Endothelial cell of umbilical vein (primary cell): ENCODE measurements around the gene PTPN9.

ENCODE experiments used
- EZH2 ChIP-seq: IDR thresholded peaks from 2 replicates; pipeline ENCODE4 v1.6.1; 2012; ENCODE audit warnings: borderline replicate concordance, low read depth, mild to moderate bottlenecking, moderate library complexity, low read length, inconsistent platforms; ENCODE audit not compliant: severe bottlenecking
- FOS ChIP-seq: IDR thresholded peaks from 2 replicates; pipeline ENCODE4 v1.6.1; 2011; ENCODE audit warnings: mild to moderate bottlenecking, low read length, moderate library complexity, borderline replicate concordance; ENCODE audit not compliant: insufficient read depth
- GATA2 ChIP-seq: IDR thresholded peaks from 2 replicates; pipeline ENCODE4 v1.7.0; 2011; ENCODE audit warnings: low read depth, mild to moderate bottlenecking, moderate library complexity, mixed read lengths, low read length; ENCODE audit not compliant: insufficient read length, insufficient read depth
- JUN ChIP-seq: IDR thresholded peaks from 2 replicates; pipeline ENCODE4 v1.6.1; 2011; ENCODE audit warnings: borderline replicate concordance, low read depth; ENCODE audit not compliant: insufficient read length, insufficient read depth
- MYC ChIP-seq: IDR thresholded peaks from one replicate; pipeline ENCODE4 v1.6.1; 2011; ENCODE audit warnings: mild to moderate bottlenecking, low read depth, low read length
- POLR2A ChIP-seq: IDR thresholded peaks from 2 replicates; pipeline ENCODE4 v1.6.1; 2012; ENCODE audit warnings: low read depth, mild to moderate bottlenecking, control low read depth, low read length
- POLR2AphosphoS5 ChIP-seq: IDR thresholded peaks from 2 replicates; pipeline ENCODE4 v1.6.1; 2012; ENCODE audit warnings: low read depth, mild to moderate bottlenecking, control low read depth, low read length, moderate library complexity; ENCODE audit not compliant: insufficient read depth
- TF ChIP-seq, protein P1 (sequence below), 2 donors: IDR thresholded peaks; 1 replicate in 1 of 2; 2 replicates in 1 of 2; pipeline ENCODE4 v1.5.1; 2011; ENCODE audit warnings: low read length in 2 of 2, mild to moderate bottlenecking in 2 of 2, moderate library complexity in 2 of 2, control low read depth in 1 of 2, inconsistent platforms in 1 of 2, low read depth in 1 of 2; ENCODE audit not compliant: insufficient read depth in 1 of 2; ENCODE audit errors: extremely low read depth in 1 of 2
- TF ChIP-seq, protein P2 (sequence below): IDR thresholded peaks from 2 replicates; pipeline ENCODE4 v1.6.1; 2011; ENCODE audit not compliant: insufficient read depth, insufficient read length

DNA sequence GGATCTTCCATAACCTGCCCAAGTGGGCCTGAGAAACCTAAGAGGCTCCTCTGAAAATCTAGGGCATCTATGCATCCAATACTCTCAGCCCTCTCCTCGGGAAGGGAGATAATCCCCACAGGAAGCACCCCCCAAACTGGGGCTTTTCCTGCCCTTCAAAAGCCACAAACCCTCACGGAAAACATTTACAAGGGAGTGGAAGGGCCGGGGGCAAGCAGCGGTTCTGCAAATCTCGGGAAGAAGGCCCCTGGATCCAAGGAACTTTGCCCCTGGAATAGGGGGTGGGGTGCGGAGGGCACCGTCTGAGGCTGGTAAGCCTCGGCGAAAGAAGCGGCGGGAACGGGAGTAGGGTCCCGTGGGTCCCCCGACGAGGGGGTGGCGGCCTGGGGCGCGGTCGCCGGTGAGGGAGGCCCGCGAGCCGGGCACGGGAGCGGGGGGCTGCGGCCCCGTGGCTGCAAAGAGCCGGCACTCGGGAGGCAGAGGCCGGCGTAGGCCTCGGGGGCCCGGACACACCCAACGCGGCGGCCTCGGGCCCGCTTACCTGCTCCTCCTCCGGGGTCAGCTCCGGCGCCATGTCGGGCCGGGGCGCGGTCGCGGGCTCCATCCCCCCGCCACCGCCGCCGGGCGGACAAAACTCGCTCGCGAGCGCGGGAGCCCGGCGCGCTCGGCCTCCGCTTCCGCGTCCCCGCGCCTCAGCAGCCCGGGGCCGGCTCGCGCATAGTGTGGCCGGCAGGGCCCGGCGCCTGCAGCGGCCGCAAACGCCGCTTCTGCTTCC is 755 bp downstream of the PTPN9 start:
- TF ChIP-seq, protein P1, sequence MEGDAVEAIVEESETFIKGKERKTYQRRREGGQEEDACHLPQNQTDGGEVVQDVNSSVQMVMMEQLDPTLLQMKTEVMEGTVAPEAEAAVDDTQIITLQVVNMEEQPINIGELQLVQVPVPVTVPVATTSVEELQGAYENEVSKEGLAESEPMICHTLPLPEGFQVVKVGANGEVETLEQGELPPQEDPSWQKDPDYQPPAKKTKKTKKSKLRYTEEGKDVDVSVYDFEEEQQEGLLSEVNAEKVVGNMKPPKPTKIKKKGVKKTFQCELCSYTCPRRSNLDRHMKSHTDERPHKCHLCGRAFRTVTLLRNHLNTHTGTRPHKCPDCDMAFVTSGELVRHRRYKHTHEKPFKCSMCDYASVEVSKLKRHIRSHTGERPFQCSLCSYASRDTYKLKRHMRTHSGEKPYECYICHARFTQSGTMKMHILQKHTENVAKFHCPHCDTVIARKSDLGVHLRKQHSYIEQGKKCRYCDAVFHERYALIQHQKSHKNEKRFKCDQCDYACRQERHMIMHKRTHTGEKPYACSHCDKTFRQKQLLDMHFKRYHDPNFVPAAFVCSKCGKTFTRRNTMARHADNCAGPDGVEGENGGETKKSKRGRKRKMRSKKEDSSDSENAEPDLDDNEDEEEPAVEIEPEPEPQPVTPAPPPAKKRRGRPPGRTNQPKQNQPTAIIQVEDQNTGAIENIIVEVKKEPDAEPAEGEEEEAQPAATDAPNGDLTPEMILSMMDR (IDR thresholded peaks at IDR 0.05; ENCODE audit: extremely low read depth in 1 of 2, insufficient read depth in 1 of 2, low read depth in 1 of 2, low read length in 2 of 2), result no peak
- no peak for TF ChIP-seq POLR2AphosphoS5
- no peak for TF ChIP-seq MYC
- TF ChIP-seq EZH2, result no peak
- TF ChIP-seq FOS, result no peak
- peak; percentile 40 for TF ChIP-seq POLR2A
- TF ChIP-seq, protein P2, sequence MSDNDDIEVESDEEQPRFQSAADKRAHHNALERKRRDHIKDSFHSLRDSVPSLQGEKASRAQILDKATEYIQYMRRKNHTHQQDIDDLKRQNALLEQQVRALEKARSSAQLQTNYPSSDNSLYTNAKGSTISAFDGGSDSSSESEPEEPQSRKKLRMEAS, result no peak
- TF ChIP-seq JUN, result no peak
- no peak for TF ChIP-seq GATA2
